GM13977 (cell line): ENCODE data around the gene KHSRP.

Experiments used
- DNase-seq: peaks from one replicate; pipeline ENCODE4 v3.0.0; 2012; ENCODE audit warnings: low spot score
- in situ Hi-C: fragments of 300-500 bp; cut with MboI; formaldehyde crosslinking; loops from one replicate; pipeline ENCODE4 v1.12.0; 2022; ENCODE audit warnings: low sequenced_read_pairs, low pct_unique_long_range_greater_than_20kb, mixed read lengths, inconsistent platforms; ENCODE audit not compliant: unreplicated experiment
- TF ChIP-seq, protein P1 (sequence below): IDR thresholded peaks from 2 replicates; pipeline ENCODE4 v1.5.1; 2012; ENCODE audit warnings: mild to moderate bottlenecking, control low read depth; ENCODE audit not compliant: insufficient read depth; ENCODE audit errors: extremely low read depth, missing control alignments

KHSRP gene

GRCh38 chr19:6442087-6442688 is 17.6 kb upstream of the KHSRP start:
- DNase-seq = no peak
- TF ChIP-seq, protein P1, sequence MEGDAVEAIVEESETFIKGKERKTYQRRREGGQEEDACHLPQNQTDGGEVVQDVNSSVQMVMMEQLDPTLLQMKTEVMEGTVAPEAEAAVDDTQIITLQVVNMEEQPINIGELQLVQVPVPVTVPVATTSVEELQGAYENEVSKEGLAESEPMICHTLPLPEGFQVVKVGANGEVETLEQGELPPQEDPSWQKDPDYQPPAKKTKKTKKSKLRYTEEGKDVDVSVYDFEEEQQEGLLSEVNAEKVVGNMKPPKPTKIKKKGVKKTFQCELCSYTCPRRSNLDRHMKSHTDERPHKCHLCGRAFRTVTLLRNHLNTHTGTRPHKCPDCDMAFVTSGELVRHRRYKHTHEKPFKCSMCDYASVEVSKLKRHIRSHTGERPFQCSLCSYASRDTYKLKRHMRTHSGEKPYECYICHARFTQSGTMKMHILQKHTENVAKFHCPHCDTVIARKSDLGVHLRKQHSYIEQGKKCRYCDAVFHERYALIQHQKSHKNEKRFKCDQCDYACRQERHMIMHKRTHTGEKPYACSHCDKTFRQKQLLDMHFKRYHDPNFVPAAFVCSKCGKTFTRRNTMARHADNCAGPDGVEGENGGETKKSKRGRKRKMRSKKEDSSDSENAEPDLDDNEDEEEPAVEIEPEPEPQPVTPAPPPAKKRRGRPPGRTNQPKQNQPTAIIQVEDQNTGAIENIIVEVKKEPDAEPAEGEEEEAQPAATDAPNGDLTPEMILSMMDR = no peak
- in situ Hi-C loops = no loop called here

DNA sequence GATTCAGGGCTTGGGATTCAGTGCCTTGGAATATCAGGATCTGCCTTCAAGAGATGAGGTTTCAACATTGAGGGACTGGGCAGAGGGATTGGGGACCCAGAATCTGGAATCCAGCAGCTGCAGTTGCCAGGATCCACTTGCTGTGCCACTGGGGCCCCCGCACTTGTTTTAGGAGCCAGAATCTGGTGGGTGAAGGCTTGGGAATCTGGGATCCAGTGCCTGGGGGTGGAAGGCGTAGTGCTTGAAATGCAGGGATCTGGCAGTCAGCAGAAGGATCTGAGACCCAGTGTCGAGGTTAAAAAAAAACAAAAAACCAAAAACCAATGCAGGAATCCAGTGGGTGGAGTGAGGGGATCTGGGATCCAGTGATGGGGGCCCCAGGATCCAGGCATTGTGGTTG is 16.3 kb upstream of the KHSRP start:
- no peak for DNase-seq
- in situ Hi-C loops = no loop called here
- TF ChIP-seq, protein P1 = no peak

GRCh38 chr19:6439743-6440142 is 15.1 kb upstream of the KHSRP start:
- TF ChIP-seq, protein P1 = no peak
- DNase-seq = no peak
- in situ Hi-C loops = no loop called here

DNA sequence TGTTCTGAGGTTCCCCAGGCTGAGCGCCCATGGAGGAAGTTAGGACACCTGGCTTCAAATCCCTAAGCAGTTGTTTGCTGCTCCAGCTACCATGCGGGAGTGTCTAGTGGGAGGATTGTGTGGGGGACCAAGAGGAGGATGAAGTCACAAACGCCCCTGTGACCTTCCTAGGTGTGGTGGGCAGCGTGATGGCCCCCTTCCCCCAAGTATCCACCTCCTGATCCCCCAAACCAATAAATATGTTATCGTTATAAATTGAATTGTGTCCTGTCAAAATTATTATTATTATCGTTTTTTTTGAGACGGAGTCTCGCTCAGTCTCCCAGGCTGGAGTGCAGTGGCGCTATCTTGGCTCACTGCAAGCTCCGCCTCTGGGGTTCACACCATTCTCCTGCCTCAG is 9.1 kb upstream of the KHSRP start, which contains the start of gene SLC25A41:
Gene SLC25A41, minus strand, starts transcription at position 101 of the 400 bp plus-strand sequence. Its CDS starts 70 bp downstream, at position 31.
- in situ Hi-C loops = no loop called here
- TF ChIP-seq, protein P1 = no peak
- DNase-seq = no peak

- TF ChIP-seq, protein P1 = no peak
- in situ Hi-C loops = no loop called here
- DNase-seq = no peak
Observed at GRCh38 chr19:6433165-6433564, 8.6 kb upstream of the KHSRP start.

GRCh38 chr19:6431891-6432290 is 7.3 kb upstream of the KHSRP start:
- TF ChIP-seq, protein P1 = no peak
- no peak for DNase-seq
- in situ Hi-C loops = no loop called here
